ENCODE data around the gene STK10. TPM values are rescaled to one million over a fixed set of nuclear protein-coding genes. Genes with fewer than 3 reads are reported as not detected.

The STK10 gene
- total RNA-seq, 1 donor from 2014 or later = 60.2 TPM

DNA sequence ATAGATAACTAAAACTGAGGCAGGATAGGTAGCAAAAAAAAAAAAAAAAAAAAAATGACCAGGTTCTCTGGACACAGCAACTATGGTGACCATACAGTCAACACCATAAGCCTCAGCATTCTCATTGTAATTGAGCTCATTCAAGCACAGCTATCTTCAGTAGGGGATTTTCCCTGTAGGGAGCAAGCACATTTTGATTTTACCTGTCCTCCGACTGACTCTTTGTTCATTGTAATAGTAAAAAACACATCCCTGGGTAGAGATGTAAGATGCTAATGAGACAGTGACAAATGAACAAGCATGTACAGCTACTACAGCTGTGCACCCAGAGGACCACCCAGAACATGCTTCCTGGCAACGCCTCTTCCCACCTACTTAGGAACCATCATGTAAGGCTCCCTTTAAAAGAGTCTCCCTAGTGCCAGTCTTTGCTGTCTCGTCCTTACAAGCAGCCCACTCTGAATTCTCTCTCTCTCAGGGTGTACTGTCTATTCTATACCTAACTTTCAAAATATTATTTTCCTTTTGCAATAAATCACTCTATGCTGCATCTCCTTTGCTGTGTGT, 116.6 kb downstream of the STK10 start:
- H3K27me3 Mint-ChIP-seq (ENCODE audit: low read depth, unreplicated experiment) = no peaks in the 10 kb centered on the region
- Histone ChIP-seq H3K79me2 (ENCODE audit: insufficient read depth, low read length) (no peaks in the 10 kb centered on the region), H3K27ac (ENCODE audit: low read depth, low read length) (no peak overlapping the region), H4K20me1 (ENCODE audit: insufficient read depth, low read length) (peaks cover 6% of the 10 kb centered on the region), H3K9ac (ENCODE audit: low read length) (no peak overlapping the region), H3K9me3 (ENCODE audit: insufficient read depth, low read depth, low read length) (no peaks in the 10 kb centered on the region), H3K4me2 (ENCODE audit: low read length) (no peak overlapping the region), H2AFZ (ENCODE audit: low read depth, low read length) (no peak overlapping the region), H3K4me3 (ENCODE audit: insufficient read depth, low read depth, low read length) (no peak overlapping the region), H3K27me3 (ENCODE audit: insufficient read depth, low read length) (no peaks in the 10 kb centered on the region), H3K36me3 (ENCODE audit: insufficient read depth, low read length) (peaks cover 9% of the 10 kb centered on the region), H3K4me1 (ENCODE audit: insufficient read depth, low read length) (no peaks in the 10 kb centered on the region)
- H3K4me3 Mint-ChIP-seq (ENCODE audit: unreplicated experiment) = no peak overlapping the region
- peaks cover 5% of the 10 kb centered on the region for H3K4me1 Mint-ChIP-seq (ENCODE audit: low read depth, unreplicated experiment)
- H3K27ac Mint-ChIP-seq (ENCODE audit: unreplicated experiment) = no peak overlapping the region
- peaks cover 11% of the 10 kb centered on the region for H3K36me3 Mint-ChIP-seq (ENCODE audit: low read depth, unreplicated experiment)
- peaks cover 4% of the 10 kb centered on the region for H3K9me3 Mint-ChIP-seq (ENCODE audit: unreplicated experiment)
- FAIRE-seq (no peak), DNase-seq (ENCODE audit: low read depth) (no peak)
- TF ChIP-seq, protein P1, sequence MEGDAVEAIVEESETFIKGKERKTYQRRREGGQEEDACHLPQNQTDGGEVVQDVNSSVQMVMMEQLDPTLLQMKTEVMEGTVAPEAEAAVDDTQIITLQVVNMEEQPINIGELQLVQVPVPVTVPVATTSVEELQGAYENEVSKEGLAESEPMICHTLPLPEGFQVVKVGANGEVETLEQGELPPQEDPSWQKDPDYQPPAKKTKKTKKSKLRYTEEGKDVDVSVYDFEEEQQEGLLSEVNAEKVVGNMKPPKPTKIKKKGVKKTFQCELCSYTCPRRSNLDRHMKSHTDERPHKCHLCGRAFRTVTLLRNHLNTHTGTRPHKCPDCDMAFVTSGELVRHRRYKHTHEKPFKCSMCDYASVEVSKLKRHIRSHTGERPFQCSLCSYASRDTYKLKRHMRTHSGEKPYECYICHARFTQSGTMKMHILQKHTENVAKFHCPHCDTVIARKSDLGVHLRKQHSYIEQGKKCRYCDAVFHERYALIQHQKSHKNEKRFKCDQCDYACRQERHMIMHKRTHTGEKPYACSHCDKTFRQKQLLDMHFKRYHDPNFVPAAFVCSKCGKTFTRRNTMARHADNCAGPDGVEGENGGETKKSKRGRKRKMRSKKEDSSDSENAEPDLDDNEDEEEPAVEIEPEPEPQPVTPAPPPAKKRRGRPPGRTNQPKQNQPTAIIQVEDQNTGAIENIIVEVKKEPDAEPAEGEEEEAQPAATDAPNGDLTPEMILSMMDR (IDR thresholded peaks at IDR 0.05; ENCODE audit: insufficient read depth, low read depth, low read length) = no peak

DNA sequence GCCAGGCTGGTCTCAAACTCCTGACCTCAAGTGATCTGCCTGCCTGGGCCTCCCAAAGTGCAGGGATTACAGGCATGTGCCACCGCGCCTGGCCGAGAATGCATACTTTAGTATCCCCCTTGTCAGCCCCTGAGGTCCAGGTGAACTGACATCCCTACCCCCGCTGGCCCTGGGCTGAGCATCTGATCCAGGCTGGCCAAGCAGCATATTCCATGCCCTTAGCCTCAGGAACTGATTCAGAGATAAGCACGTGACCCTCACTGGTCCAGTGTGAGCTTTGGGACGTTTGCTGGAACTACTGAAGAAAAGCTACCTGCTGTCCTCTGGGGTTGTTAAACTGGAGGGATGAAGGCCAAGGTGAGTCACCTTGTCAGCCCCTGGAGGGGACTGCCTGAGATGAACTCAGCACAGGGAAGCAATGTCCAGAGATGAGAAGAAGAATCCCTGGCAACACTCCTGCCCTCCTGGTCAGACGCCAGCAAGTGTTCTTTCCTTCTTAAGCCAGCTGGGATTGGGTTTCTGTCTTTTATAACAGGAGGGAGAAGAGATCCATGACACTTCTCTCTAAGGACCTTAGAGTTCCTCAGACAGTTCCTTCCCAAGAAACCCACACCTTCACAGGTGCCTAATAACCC, 122.5 kb downstream of the STK10 start:
- Mint-ChIP-seq H3K27ac (ENCODE audit: unreplicated experiment) (no peak overlapping the region), H3K36me3 (ENCODE audit: low read depth, unreplicated experiment) (peaks cover 32% of the 10 kb centered on the region), H3K9me3 (ENCODE audit: unreplicated experiment) (peaks cover 1% of the 10 kb centered on the region), H3K4me3 (ENCODE audit: unreplicated experiment) (no peak overlapping the region), H3K4me1 (ENCODE audit: low read depth, unreplicated experiment) (peaks cover 2% of the 10 kb centered on the region), H3K27me3 (ENCODE audit: low read depth, unreplicated experiment) (no peaks in the 10 kb centered on the region)
- DNase-seq (ENCODE audit: low read depth) = peak; percentile 14
- Histone ChIP-seq H3K27me3 (ENCODE audit: insufficient read depth, low read length) (no peaks in the 10 kb centered on the region), H3K9me3 (ENCODE audit: insufficient read depth, low read depth, low read length) (no peaks in the 10 kb centered on the region), H3K36me3 (ENCODE audit: insufficient read depth, low read length) (peaks cover 14% of the 10 kb centered on the region), H2AFZ (ENCODE audit: low read depth, low read length) (no peak overlapping the region), H4K20me1 (ENCODE audit: insufficient read depth, low read length) (peaks cover 15% of the 10 kb centered on the region), H3K79me2 (ENCODE audit: insufficient read depth, low read length) (no peaks in the 10 kb centered on the region), H3K9ac (ENCODE audit: low read length) (no peak overlapping the region), H3K4me1 (ENCODE audit: insufficient read depth, low read length) (no peaks in the 10 kb centered on the region), H3K4me3 (ENCODE audit: insufficient read depth, low read depth, low read length) (no peak overlapping the region), H3K27ac (ENCODE audit: low read depth, low read length) (no peak overlapping the region), H3K4me2 (ENCODE audit: low read length) (no peak overlapping the region)
- no peak for FAIRE-seq
- TF ChIP-seq, protein P1 (IDR thresholded peaks at IDR 0.05; ENCODE audit: insufficient read depth, low read depth, low read length) = no peak
- TF ChIP-seq EZH2 (IDR thresholded peaks at IDR 0.05; ENCODE audit: insufficient read depth, low read length) = no peak

DNA sequence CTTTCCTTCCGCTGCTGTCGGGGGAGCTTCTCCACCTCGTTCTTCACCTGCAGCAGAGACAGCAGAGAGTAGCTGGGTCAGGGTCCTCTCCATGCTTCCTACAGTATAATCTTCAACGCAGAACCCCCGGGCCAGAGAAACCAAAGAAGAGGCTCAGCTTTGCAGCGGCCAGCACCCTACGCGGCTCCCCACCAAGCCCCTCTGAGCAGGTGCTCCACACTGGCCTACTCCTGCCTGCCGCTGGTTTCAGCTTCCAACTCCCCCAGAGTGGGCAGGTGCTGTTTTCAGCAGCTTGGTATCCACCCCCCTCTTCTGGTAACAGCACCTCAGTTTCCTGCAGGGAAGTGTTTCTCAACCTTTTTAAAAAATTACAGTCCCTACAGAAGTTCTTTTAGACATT, 123.3 kb downstream of the STK10 start:
- Histone ChIP-seq H3K27me3 (ENCODE audit: insufficient read depth, low read length) (no peaks in the 10 kb centered on the region), H3K4me2 (ENCODE audit: low read length) (no peak overlapping the region), H3K36me3 (ENCODE audit: insufficient read depth, low read length) (peaks cover 12% of the 10 kb centered on the region), H3K9me3 (ENCODE audit: insufficient read depth, low read depth, low read length) (no peaks in the 10 kb centered on the region), H3K4me3 (ENCODE audit: insufficient read depth, low read depth, low read length) (no peak overlapping the region), H3K4me1 (ENCODE audit: insufficient read depth, low read length) (no peaks in the 10 kb centered on the region), H2AFZ (ENCODE audit: low read depth, low read length) (no peak overlapping the region), H3K27ac (ENCODE audit: low read depth, low read length) (no peak overlapping the region), H4K20me1 (ENCODE audit: insufficient read depth, low read length) (peaks cover 15% of the 10 kb centered on the region), H3K79me2 (ENCODE audit: insufficient read depth, low read length) (no peaks in the 10 kb centered on the region), H3K9ac (ENCODE audit: low read length) (no peak overlapping the region)
- peaks cover 2% of the 10 kb centered on the region for H3K4me1 Mint-ChIP-seq (ENCODE audit: low read depth, unreplicated experiment)
- no peak overlapping the region for H3K27ac Mint-ChIP-seq (ENCODE audit: unreplicated experiment)
- H3K9me3 Mint-ChIP-seq (ENCODE audit: unreplicated experiment) = peaks cover 1% of the 10 kb centered on the region
- DNase-seq (ENCODE audit: low read depth) (no peak), FAIRE-seq (no peak)
- H3K4me3 Mint-ChIP-seq (ENCODE audit: unreplicated experiment) = no peak overlapping the region
- TF ChIP-seq, protein P1 (IDR thresholded peaks at IDR 0.05; ENCODE audit: insufficient read depth, low read depth, low read length) = no peak
- no peak for TF ChIP-seq EZH2 (IDR thresholded peaks at IDR 0.05; ENCODE audit: insufficient read depth, low read length)
- no peaks in the 10 kb centered on the region for H3K27me3 Mint-ChIP-seq (ENCODE audit: low read depth, unreplicated experiment)
- H3K36me3 Mint-ChIP-seq (ENCODE audit: low read depth, unreplicated experiment) = peaks cover 37% of the 10 kb centered on the region
